GDM1 (cell line): Measurements from ENCODE around the gene RABGAP1L.
"Not testable (repeated sequence)": the region's sequence is repeated elsewhere in the genome, so short reads cannot be mapped to it uniquely, and the experiment has no call there.

Experiments used
- DNase-seq: peaks from one replicate; lab custom pipeline; 2025; lab: John Stamatoyannopoulos, UW

The RABGAP1L gene

GRCh38 chr1:174159252-174160108, at the start of gene RABGAP1L:
RABGAP1L (plus strand) TSS chr1:174159520.
- DNase-seq, result peak; percentile 97

GRCh38 chr1:174110053-174110452, 49.3 kb upstream of the RABGAP1L start:
- no peak for DNase-seq

DNA sequence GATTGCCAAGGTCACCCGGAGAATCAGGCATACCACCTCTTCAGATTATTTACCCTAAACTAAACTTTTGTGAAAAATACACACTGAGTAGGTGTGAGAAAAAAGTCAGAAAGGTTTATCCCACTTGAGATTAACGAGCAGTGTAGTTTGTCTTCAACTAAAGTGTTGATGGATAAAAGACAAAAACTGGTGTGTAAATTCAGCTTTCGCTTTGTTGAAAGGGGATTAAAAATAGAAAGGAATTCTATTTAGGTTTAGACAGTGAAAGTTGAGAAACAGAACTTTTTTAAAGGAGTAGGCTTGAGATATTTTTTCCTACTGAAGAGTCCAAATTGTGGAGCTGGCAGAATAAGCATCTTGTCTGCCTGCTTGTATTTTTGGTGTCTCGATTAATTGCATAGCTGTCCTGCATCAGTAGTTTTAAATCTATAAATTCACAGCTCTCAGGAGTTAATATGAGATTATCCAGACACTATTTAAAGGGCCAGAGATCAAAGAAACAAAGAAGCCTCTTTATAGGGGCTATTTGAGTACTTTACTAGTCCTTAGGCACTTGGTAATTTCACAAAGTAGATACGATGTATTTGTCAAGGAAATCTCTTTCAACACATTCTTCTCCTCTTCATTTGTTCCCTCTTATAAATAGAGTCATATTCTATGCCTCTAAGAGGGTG, 46.7 kb upstream of the RABGAP1L start:
- DNase-seq, result no peak

DNA sequence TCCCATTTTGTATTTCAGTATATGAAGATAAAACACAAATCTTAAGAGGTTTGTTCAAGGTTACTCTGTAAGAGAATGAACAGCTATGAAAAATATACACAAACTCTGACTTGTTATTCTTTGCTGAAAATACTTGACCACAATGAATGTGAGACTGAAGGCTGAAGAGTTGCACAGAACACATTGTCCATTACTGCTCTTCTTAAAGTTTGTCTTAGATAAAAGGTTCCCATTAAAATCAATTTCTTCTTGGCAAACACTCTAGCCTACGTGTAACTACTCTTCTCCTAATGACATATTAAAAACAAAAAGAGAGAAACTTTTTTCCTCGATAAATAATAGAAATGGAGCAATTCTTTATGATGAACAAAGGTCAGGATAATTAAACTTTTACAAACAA, 45.2 kb upstream of the RABGAP1L start:
- no peak for DNase-seq

DNA sequence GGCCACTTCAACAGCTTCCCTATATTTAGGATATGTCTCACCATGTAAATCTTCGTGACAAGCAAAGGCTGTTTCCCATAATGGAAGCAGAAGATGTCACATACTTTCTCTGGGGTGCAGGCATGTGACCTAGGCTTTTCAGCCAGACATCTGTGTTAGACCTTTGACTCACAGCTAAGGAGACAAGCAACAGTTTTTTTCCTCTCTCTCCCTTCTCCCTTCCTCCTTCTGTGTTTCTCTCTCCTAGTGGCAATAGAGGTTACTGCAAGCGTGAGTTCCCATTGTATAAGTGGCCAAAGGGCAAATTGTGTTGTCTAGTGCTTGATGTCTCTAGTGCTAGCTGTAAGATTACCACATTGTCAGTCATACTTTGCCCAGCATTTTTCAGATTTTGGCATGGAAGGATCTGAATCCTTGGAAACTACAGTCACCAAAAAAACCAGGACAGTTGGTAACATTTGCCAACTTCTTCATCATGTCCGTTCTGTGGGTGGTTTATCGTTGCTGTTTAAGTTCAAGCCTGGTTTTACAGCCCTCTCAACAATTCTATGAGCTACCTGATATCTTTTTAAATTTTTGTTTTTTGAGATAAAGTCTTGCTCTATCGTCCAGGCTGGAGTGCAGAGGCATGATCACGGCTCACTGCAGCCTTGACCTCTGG, 44.4 kb upstream of the RABGAP1L start:
- DNase-seq, result peak; percentile 8

DNA sequence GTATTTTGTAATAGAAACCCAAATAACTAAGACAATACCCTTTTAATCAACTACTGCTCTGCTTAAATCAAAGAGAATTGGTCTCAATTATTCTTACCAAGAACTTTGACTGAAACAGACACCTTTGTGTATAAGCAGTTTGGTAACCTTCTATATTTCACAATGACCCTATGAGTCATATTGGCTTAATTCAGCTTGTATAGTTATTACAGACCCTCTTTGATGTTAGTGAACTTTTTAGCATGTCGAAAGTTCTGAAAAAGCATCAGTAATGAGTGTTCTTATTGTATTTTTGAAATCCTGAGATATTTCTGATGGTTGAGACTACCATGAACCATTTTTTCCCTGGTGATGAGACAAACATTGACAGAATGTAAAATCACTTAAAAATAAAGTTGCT, 43.3 kb upstream of the RABGAP1L start:
- no peak for DNase-seq

- no peak for DNase-seq
These were observed 40.6 kb upstream of the RABGAP1L start for GRCh38 chr1:174118751-174119150.

GRCh38 chr1:174122318-174122717, 37.0 kb upstream of the RABGAP1L start:
- not testable (repeated sequence) for DNase-seq

DNA sequence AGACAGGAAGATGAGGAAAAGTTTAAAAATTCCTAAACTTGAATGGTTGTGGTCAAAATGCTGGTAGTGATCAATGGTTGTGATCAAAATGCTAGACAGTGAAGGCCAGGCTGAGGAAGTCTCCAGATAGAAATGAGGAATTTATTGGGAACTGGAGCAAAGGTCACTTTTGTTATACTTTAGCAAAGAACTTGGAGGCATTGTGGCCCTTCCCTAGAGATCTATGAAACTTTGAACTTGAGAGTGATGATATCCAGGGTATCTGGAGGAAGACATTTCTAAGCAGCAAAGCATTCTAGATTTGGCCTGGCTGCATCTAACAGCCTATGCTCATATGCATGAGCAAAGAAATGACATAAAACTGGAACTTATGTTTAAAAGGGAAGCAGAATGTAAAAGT, 35.5 kb upstream of the RABGAP1L start:
- DNase-seq, result no peak

DNA sequence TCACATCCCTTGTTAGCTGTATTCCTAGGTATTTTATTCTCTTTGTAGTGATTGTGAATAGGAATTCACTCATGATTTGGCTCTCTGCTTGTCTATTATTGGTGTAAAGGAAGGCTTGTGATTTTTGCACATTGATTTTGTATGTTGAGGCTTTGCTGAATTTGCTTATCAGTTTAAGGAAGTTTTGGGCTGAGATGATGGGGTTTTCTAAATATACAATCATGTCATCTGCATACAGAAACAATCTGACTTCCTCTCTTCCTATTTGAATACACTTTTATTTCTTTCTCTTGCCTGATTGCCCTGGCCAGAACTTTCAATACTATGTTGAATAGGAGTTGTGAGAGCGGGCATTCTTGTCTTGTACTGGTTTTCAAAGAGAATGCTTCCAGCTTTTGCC, 32.1 kb upstream of the RABGAP1L start:
- DNase-seq, result not testable (repeated sequence)

DNA sequence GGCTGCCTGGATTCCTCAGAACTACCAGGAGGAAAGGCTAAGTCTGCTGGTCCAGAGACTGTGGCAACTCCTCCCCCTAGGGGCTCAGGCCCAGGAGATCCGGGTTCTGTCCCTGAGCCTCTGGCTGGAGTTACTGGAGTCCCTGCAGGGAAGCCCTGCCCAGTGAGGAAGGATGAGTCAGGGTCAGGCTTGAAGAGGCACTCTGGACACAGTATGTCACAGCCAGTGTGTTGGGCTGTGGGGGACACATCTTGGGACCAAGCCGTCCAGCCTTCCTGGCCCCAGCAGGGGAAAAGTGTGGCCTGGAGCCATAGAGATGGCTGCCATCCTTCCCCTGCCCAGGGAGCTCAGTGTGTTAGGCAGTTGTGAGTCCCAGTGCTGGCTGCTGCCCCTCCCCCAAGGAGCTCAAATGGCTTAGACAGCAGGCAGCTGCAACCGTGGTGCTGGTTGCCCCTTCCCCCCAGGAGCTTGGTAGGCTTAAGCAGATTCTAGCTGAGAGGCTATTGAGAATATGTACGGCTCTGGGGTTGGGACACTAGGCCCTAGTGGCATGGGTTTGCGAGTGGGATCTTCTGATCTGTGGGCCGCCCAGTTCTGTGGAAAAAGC, 28.2 kb upstream of the RABGAP1L start:
- no peak for DNase-seq

- DNase-seq, result no peak
These were observed 25.2 kb upstream of the RABGAP1L start for GRCh38 chr1:174134003-174134659.

DNA sequence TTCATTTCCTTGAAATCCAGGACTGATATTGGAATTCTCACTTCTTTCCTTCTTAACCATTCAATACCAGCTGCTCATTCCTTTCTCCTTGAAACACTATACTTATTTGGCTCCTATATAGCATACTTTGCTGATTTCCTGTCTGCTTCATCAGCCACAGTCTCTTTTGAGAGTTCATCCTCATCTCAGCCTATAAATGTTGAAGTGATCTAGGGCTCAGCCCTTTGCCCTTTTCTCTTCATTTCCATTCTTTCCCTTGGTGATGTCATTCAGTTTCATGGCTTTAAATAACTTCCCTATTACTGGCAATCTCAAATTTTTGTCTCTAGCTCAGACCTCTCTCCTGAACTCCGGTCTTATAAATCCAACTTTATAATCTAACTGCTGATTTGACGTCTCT, 24.1 kb upstream of the RABGAP1L start:
- no peak for DNase-seq

DNA sequence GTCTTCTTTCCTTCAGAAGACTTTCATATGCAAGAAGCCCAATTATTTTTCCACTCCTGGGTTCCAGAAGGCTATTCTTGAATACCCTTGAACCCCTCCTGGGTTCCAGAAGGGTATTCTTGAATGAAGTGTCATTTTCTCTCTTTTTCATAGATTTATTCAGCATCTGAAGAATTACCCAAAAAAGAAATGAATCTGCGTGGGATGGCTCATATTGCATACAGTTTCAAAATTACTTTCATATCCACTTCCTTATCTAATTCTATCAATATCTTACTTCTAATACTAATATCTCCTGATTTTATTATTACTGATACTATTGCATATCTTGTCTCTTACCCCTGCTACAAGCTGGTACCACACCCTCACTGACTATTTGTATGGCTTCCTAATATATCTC, 22.6 kb upstream of the RABGAP1L start:
- DNase-seq, result no peak

- DNase-seq, result no peak
These were observed 16.5 kb upstream of the RABGAP1L start for GRCh38 chr1:174142836-174143235.

DNA sequence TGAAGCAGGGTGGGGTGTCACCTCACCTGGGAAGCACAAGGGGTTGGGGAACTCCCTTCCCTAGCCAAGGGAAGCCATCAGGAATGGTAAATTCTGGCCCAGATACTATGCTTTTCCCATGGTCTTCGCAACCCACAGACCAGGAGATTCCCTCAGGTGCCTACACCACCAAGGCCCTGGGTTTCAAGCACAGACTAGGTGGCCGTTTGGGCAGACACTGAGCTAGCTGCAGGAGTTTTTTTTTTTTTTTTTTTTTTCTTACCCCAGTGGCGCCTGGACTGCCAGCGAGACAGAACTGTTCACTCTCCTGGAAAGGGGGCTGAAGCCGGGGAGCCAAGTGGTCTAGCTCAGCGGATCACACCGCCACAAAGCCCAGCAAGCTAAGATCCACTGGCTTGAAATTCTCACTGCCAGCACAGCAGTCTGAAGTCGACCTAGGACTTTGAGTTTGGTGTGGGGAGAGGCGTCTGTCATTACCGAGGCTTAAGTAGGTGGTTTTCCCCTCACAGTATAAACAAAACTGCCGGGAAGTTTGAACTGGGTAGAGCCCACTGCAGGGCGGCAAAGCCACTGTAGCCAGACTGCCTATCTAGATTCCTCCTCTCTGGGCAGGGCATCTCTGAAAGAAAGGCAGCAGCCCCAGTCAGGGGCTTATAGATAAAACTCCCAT, 15.5 kb upstream of the RABGAP1L start:
- not testable (repeated sequence) for DNase-seq

GRCh38 chr1:174144397-174144783, 14.9 kb upstream of the RABGAP1L start:
- DNase-seq, result not testable (repeated sequence)

- no peak for DNase-seq
These were observed 10.1 kb upstream of the RABGAP1L start for GRCh38 chr1:174149216-174149615.

- no peak for DNase-seq
These were observed 8.8 kb upstream of the RABGAP1L start for GRCh38 chr1:174150499-174150898.

DNA sequence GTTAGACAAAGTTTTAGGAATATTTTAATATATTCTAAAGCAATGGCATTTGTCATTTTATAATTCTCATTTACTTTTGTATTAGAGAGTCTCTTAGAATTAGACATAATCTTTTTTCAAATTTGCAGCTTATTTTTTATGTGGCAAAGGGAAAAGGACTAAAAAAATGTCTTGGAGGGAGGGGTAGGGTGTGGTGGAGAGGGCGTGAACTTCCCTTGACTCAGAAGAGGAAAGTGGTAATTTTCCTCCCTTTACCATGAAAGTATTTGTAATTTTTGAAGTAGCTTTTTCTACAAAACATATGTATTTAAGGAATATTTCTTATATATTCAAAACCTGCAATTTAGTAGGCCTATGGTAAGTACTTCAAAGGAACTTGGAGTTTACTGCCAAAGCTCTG, 6.9 kb upstream of the RABGAP1L start:
- DNase-seq, result no peak

DNA sequence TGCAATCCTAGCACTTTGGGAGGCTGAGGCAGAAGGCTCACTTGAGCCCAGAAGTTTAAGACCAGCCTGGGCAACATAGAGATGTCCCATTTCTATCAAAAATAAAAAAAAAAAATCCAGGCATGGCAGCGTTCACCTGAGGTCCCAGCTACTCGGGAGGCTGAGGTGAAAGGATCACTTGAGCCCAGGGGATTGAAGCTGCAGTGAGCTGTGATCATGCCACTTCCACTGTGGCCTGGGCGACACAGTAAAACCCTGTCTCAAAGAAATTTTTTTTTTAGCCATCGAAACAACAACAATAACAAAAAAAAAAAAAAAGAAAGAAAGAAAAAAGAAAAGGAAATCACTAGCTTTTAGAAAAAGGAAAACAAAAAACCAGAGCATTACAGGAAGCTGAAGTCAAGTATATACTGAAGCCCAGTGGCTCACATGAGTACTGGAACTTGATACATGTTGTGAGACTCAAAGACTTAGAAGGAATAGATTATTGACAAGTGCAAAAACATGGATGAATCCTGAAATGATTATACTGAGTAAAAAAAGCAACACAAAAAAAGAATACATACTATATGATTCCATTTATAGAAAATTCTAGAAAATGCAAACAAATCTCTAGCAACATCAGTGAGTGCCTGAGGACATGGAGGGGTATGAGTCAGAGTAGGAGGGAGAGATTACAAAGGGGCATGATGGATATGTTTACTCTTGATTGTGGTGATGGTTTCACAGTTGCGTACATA, 6.1 kb upstream of the RABGAP1L start:
- no peak for DNase-seq
